ENCODE measurements around the gene ALG3. TPM values are rescaled to one million over a fixed set of nuclear protein-coding genes. Genes with fewer than 3 reads are reported as not detected.

The ALG3 gene
- total RNA-seq, 1 donor from 2014 or later, result 23.7 TPM

DNA sequence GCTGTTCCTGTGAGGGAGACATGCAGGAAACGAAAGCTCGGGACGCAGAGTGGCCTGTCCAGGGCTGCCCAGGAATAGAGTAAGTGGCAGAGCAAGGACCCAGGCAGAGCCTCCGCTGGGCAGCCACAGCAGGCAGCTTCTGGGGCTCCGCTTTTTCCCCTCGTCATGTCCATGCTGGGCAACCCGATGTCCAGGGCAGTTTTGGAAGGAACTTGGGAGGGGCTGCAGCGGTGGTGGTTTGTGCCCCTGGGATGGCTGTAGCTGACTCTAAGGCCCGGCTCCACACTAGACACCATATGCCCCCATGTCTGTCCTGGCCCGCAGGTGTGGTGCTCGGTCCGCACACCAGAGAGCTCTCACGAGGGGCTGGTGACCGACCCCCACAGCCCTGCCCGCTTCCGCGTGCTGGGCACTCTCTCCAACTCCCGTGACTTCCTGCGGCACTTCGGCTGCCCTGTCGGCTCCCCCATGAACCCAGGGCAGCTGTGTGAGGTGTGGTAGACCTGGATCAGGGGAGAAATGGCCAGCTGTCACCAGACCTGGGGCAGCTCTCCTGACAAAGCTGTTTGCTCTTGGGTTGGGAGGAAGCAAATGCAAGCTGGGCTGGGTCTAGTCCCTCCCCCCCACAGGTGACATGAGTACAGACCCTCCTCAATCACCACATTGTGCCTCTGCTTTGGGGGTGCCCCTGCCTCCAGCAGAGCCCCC, 43.1 kb upstream of the ALG3 start:
- H3K27me3 ChIP-seq, result peaks cover 6% of the 10 kb centered on the region
- Mint-ChIP-seq H3K27ac (no peak overlapping the region), H3K9me3 (no peaks in the 10 kb centered on the region), H3K36me3 (no peaks in the 10 kb centered on the region), H3K4me1 (no peaks in the 10 kb centered on the region), H3K27me3 (ENCODE audit: insufficient read depth, low read depth) (peaks cover 8% of the 10 kb centered on the region), H3K4me3 (no peak overlapping the region)
- TF ChIP-seq EZH2phosphoT487 (IDR thresholded peaks at IDR 0.05) (no peak), CTCF (IDR thresholded peaks at IDR 0.05) (no peak), EZH2 (IDR thresholded peaks at IDR 0.05) (no peak)
- no peak for DNase-seq (ENCODE audit: low spot score)
- H3K79me2 ChIP-seq (ENCODE audit: low read depth), result no peaks in the 10 kb centered on the region
- no peaks in the 10 kb centered on the region for H3K4me1 ChIP-seq
- no peaks in the 10 kb centered on the region for H4K20me1 ChIP-seq (ENCODE audit: low read depth)
- no peak overlapping the region for H3K27ac ChIP-seq
- no peak overlapping the region for H3K4me2 ChIP-seq
- H3K9ac ChIP-seq, result no peak overlapping the region
- no peaks in the 10 kb centered on the region for H3K36me3 ChIP-seq
- H3K9me3 ChIP-seq (ENCODE audit: low read depth), result no peaks in the 10 kb centered on the region
- no peak overlapping the region for H2AFZ ChIP-seq (replicated peaks)
- H3K4me3 ChIP-seq, result no peak overlapping the region
- no peaks in the 10 kb centered on the region for H3F3A ChIP-seq (ENCODE audit: low read depth)

DNA sequence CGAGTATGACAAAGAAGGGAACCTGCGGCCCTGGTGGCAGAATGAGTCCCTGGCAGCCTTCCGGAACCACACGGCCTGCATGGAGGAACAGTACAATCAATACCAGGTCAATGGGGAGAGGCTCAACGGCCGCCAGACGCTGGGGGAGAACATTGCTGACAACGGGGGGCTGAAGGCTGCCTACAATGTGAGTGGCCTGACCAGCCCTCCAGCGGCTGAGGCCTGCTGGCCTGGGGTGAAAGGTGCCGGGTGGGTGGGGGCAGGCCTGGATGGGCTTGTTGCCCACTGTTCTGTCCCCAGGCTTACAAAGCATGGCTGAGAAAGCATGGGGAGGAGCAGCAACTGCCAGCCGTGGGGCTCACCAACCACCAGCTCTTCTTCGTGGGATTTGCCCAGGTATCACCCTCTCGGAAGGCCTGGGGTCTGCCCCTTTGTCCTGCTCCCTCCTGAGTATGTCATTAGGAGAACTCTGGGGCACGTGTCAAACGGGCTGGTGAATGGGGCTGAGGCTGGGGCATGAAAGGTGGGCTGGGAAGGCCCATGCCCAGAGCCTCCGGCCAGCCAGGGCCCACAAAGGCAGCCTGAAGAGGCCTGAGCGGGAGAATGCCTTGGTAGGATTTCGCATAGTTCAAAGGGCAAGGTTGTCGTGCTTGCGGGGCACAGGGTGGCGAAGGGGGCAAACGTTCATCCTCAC, 42.4 kb upstream of the ALG3 start:
- Histone ChIP-seq H3K4me2 (no peak overlapping the region), H3K9ac (no peak overlapping the region), H2AFZ (replicated peaks) (no peak overlapping the region), H3K36me3 (no peaks in the 10 kb centered on the region), H3K4me1 (no peaks in the 10 kb centered on the region), H4K20me1 (ENCODE audit: low read depth) (no peaks in the 10 kb centered on the region), H3K79me2 (ENCODE audit: low read depth) (no peaks in the 10 kb centered on the region), H3K9me3 (ENCODE audit: low read depth) (no peaks in the 10 kb centered on the region), H3F3A (ENCODE audit: low read depth) (no peaks in the 10 kb centered on the region), H3K27me3 (peaks cover 6% of the 10 kb centered on the region), H3K4me3 (no peak overlapping the region), H3K27ac (no peak overlapping the region)
- Mint-ChIP-seq H3K9me3 (no peaks in the 10 kb centered on the region), H3K36me3 (no peaks in the 10 kb centered on the region), H3K4me1 (no peaks in the 10 kb centered on the region), H3K4me3 (no peak overlapping the region), H3K27ac (no peak overlapping the region), H3K27me3 (ENCODE audit: insufficient read depth, low read depth) (peaks cover 11% of the 10 kb centered on the region)
- TF ChIP-seq EZH2 (IDR thresholded peaks at IDR 0.05) (no peak), EZH2phosphoT487 (IDR thresholded peaks at IDR 0.05) (no peak), CTCF (IDR thresholded peaks at IDR 0.05) (no peak)
- no peak for DNase-seq (ENCODE audit: low spot score)

- no peak for TF ChIP-seq CTCF (IDR thresholded peaks at IDR 0.05)
- H3K4me3 Mint-ChIP-seq, result no peak overlapping the region
- Histone ChIP-seq H3F3A (ENCODE audit: low read depth) (no peaks in the 10 kb centered on the region), H3K36me3 (no peaks in the 10 kb centered on the region), H3K4me3 (no peak overlapping the region), H3K4me2 (no peak overlapping the region), H4K20me1 (ENCODE audit: low read depth) (no peaks in the 10 kb centered on the region), H3K9me3 (ENCODE audit: low read depth) (no peaks in the 10 kb centered on the region), H3K9ac (no peak overlapping the region), H3K79me2 (ENCODE audit: low read depth) (no peaks in the 10 kb centered on the region), H3K27me3 (peaks cover 6% of the 10 kb centered on the region), H2AFZ (replicated peaks) (no peak overlapping the region), H3K4me1 (no peaks in the 10 kb centered on the region), H3K27ac (no peak overlapping the region)
- H3K9me3 Mint-ChIP-seq, result no peaks in the 10 kb centered on the region
- peaks cover 11% of the 10 kb centered on the region for H3K27me3 Mint-ChIP-seq (ENCODE audit: insufficient read depth, low read depth)
- H3K27ac Mint-ChIP-seq, result no peak overlapping the region
- no peaks in the 10 kb centered on the region for H3K4me1 Mint-ChIP-seq
- H3K36me3 Mint-ChIP-seq, result no peaks in the 10 kb centered on the region
- DNase-seq (ENCODE audit: low spot score), result no peak
These were observed 41.6 kb upstream of the ALG3 start for GRCh38 chr3:184290331-184290730.
